Measurements from ENCODE around the gene HOXA10. TPM values are rescaled to one million over a fixed set of nuclear protein-coding genes. Genes with fewer than 3 reads are reported as not detected.

HOXA10 gene
- total RNA-seq, 1 experiment from 2014 or later: 19.6 TPM

DNA sequence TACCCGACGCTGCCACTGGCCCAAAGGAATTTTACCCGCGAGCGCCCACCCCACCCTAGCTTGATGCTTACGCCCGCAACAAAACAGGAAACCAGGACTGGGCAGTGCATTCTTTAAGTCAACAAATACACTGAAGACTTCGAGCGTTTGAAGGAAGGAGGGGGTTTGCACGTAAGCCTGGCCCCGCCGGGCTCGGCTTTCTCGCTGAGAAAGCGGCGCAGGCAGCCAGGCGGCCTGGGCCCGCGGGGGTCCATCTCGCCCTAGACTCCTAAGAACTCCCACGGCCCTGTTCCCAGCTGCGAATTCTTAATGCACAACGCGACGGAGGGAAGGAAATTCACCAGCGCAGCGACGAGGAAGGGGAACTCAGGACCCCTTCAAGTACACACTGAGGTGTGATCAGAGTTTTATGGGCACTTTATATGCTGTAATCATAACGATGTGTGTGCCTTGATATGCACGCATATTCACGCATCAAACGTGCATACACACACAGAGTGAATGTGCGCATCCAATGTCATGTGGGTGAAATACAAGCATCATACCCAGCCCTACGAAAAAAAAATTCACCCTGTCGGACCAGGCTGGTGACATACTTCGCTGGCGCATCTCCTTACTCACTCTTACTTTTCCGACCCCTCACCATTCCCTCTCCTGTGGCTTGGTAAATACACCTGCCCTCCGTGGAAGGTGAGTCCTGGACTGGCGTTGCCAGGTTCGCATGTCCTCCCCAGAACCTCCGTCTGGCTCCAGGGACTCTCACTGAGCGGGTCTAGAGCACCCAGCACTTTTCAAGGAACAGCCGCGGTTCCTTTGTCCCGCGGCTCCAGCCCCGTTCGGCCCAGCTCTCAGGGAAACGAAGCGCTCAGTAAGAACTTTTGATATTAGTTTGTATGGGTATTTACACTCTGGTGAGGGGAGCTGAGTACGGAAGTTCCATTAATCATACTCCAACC, 31.5 kb upstream of the HOXA10 start:
- ATAC-seq (no peak), DNase-seq (ENCODE audit: low read depth, low spot score) (no peak)
- Histone ChIP-seq H3K4me3 (replicated peaks in 1 of 2; ENCODE audit: low read depth in 1 of 2, low read length in 2 of 2) (no peak overlapping the region), H3K4me1 (ENCODE audit: control insufficient read depth in 1 of 2, insufficient read depth in 2 of 2, low read length in 2 of 2) (peaks cover 1 to 19% of the 10 kb centered on the region in 2 experiments; a peak in 3 of 4 replicates), H3K9ac (ENCODE audit: low read length) (no peak overlapping the region), H3K4me2 (ENCODE audit: low read length) (no peak overlapping the region), H3K9me2 (ENCODE audit: insufficient read depth) (no peaks in the 10 kb centered on the region), H2AFZ (ENCODE audit: low read depth, low read length, poor library complexity, severe bottlenecking) (no peak overlapping the region), H3K27ac (ENCODE audit: low read depth, low read length) (no peak overlapping the region), H3K36me3 (ENCODE audit: control insufficient read depth in 1 of 2, insufficient read depth in 2 of 2, low read length in 2 of 2) (no peaks in the 10 kb centered on the region), H3K27me3 (ENCODE audit: insufficient read depth, low read length) (no peaks in the 10 kb centered on the region), H3K79me2 (ENCODE audit: insufficient read depth, low read length) (no peaks in the 10 kb centered on the region), H4K20me1 (ENCODE audit: insufficient read depth) (no peaks in the 10 kb centered on the region), H3K9me3 (ENCODE audit: control insufficient read depth in 1 of 2, insufficient read depth in 1 of 2, low read depth in 1 of 2, low read length in 2 of 2) (no peaks in the 10 kb centered on the region)
- ChIA-PET CTCF (no interaction called here), POLR2A (no interaction called here), RAD21 (ENCODE audit: low non-redundant PET in 1 of 2, low total read pairs in 2 of 2, uncharacterized antibody in 2 of 2, unreplicated experiment in 2 of 2) (no interaction called here)
- BruUV-seq (replicated peaks): no TSS peak
- TF ChIP-seq SP1 (IDR thresholded peaks at IDR 0.05; ENCODE audit: low read depth) (no peak), POLR2AphosphoS5 (IDR thresholded peaks at IDR 0.05; ENCODE audit: low read depth, low read length) (no peak), EGR1 (IDR thresholded peaks at IDR 0.05; ENCODE audit: low read depth) (no peak), EZH2 (IDR thresholded peaks at IDR 0.05) (no peak), ELF1 (IDR thresholded peaks at IDR 0.05; ENCODE audit: borderline replicate concordance, low read depth) (no peak), TCF7L2 (IDR thresholded peaks at IDR 0.05; ENCODE audit: borderline replicate concordance, extremely low read depth, insufficient read depth, insufficient read length) (no peak), ZFX (IDR thresholded peaks at IDR 0.05) (no peak), SRF (IDR thresholded peaks at IDR 0.05; ENCODE audit: low read depth) (no peak), CEBPB (IDR thresholded peaks at IDR 0.05; ENCODE audit: low read depth) (no peak), ZBTB33 (IDR thresholded peaks at IDR 0.05; ENCODE audit: extremely low read depth, insufficient replicate concordance, low read length) (no peak), YY1 (IDR thresholded peaks at IDR 0.05; ENCODE audit: extremely low read depth, insufficient replicate concordance, low read depth, low read length) (no peak)
- TF ChIP-seq, protein P1, sequence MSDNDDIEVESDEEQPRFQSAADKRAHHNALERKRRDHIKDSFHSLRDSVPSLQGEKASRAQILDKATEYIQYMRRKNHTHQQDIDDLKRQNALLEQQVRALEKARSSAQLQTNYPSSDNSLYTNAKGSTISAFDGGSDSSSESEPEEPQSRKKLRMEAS (IDR thresholded peaks at IDR 0.05): no peak
- intact Hi-C loops (cut with micrococcal nuclease): no loop called here
